ENCODE measurements around the gene KRT7.

Gene KRT7

DNA sequence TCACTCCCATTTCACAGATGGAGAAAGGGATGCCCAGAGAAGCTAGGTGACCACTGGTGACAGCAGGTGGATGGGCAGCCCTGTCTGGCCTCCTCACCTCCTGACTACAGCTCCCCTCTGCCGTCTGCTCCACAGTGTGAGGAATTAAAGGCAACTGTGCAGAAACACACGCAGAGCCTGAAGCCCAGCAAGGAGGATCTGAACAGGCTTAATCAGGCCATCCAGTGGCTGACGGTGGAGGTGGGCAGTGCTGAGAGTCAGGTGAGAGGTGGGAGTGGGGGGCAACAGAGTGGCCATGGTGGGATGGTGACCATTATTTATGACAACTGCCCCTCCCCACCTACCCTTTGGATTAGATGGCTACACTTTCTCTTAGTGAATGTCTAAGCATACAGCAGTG, 42.6 kb downstream of the KRT7 start:
- in situ Hi-C loops (cut with HindIII; ENCODE audit: low sequenced_read_pairs) = no loop called here
- no peak overlapping the region for H3K4me3 ChIP-seq (ENCODE audit: low read depth, low read length)
- TF ChIP-seq, protein P1, sequence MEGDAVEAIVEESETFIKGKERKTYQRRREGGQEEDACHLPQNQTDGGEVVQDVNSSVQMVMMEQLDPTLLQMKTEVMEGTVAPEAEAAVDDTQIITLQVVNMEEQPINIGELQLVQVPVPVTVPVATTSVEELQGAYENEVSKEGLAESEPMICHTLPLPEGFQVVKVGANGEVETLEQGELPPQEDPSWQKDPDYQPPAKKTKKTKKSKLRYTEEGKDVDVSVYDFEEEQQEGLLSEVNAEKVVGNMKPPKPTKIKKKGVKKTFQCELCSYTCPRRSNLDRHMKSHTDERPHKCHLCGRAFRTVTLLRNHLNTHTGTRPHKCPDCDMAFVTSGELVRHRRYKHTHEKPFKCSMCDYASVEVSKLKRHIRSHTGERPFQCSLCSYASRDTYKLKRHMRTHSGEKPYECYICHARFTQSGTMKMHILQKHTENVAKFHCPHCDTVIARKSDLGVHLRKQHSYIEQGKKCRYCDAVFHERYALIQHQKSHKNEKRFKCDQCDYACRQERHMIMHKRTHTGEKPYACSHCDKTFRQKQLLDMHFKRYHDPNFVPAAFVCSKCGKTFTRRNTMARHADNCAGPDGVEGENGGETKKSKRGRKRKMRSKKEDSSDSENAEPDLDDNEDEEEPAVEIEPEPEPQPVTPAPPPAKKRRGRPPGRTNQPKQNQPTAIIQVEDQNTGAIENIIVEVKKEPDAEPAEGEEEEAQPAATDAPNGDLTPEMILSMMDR (IDR thresholded peaks at IDR 0.05; ENCODE audit: low read depth, low read length) = no peak
- DNase-seq (ENCODE audit: low read depth, low spot score) = no peak

DNA sequence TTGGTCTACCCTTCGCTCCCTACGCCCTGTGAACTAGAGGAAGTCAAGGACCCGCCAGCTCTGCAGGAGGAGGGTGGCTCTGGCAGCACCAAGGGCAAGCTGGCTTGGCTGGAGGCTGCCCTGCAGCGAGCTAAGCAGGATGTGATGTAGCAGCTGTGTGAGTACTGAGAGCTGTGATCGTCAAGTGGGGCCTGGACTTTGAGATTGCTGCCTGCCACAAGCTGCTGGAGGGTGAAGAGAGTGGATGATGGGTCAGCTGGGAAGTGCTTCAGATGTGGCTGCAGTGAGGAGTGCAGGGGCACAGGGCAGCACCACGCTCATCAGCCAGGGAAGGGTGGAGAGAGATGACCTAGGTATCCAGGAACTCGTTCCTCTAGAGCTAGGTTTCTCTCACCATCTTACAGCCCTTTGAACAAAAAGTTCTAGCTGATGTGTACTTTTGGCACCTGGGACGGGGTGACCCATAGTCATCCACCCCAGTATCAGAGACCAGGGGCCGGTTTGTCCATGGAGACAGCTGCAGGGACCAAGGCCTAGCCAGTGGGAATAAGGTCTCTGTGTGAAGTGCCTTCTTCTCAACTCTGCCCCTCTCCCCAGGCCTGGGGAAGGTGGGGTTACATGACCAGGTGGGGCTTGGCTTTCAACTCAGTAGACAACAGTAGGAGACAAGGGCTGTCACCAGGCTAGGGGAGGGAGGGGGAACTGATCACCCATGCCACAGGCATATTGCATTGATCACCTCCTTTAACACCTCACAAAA, 44.6 kb downstream of the KRT7 start:
- TF ChIP-seq, protein P1 (IDR thresholded peaks at IDR 0.05; ENCODE audit: low read depth, low read length) = no peak
- H3K4me3 ChIP-seq (ENCODE audit: low read depth, low read length) = no peak overlapping the region
- in situ Hi-C loops (cut with HindIII; ENCODE audit: low sequenced_read_pairs) = no loop called here
- DNase-seq (ENCODE audit: low read depth, low spot score) = no peak

DNA sequence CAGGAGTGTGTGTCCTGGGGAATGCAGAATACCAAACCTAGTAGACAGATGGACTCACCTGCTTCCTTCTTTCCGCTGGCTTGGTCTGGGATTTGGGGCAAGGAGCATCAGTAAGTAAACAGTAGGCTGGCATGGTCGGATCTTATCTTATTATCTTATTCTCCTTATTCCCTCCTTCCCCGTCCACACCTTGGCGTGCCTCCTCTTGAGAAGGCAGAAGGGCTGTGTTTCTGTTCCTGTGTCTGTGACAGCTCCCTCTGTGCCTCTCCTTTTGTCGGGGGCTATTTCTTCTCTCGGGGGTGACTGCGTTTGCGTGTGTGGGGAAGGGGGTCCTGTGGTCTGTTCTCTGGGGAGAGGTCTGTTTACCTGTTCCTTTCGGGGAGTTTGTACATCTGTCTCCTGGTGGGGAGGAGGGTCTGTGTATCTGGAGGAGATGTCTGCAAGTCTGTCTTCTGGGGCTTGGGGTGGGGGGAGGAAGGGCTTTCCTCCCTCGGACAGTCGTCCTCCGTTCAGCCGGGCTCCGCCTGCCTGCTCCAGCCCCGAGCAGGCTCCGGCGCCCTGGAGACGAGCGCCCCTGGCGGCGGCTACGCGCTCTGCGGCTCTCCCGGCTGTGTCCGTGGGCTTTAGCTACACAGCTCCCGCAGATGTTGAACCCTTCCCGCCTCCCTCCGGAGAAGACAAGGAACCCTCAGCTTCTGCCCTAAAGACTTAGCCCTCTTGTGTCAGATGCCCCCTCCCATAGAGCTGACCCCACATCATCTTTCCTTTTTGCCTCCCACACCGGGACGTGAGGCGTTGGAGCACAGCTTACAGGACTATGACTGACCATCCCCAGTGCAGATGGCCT, 45.8 kb downstream of the KRT7 start:
- no peak overlapping the region for H3K4me3 ChIP-seq (ENCODE audit: low read depth, low read length)
- in situ Hi-C loops (cut with HindIII; ENCODE audit: low sequenced_read_pairs) = no loop called here
- TF ChIP-seq, protein P1 (IDR thresholded peaks at IDR 0.05; ENCODE audit: low read depth, low read length) = peak; percentile 99
- peak; percentile 71 for DNase-seq (ENCODE audit: low read depth, low spot score)

DNA sequence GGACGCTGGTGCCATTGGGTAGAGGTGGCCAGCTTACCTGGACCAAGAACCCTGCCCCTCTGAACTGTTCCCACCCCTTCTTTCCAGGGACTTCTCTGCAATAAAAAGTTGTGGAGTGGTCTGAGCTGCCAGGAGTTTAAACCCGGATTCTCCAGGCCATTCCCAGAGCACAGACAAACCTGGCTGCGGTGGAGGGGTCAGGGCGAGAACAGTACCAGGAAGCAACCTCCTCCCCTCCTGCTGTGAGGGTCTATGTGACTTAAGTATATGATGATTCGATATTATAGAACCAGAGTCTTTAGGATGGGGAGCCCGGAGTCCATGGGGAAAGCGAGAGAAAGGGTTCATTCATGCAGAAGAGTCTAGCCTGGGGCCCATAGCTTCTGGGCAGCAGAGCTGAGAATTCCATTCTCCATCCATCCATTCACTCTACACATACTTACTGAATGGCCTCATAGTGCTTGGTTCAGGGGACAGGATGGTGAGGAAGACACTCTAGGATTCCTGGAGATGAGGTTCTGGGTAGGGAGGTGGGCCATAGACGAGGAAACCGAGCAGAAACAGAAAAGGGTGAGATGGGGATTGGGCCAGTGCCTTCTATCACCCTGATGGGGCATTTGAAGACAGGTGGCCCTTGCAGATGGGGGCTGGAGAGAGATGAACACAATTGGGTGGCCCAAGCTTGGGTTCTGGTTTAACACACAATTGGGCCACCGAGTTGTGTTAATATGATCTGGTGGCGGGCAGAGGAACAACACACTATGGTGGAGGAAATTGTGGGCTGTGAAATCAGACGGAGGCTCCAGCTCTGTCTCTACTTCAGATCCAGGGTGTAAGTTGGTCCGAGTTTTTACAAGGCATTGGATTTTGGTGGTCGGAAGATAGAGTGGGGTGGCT, 46.6 kb downstream of the KRT7 start:
- no peak overlapping the region for H3K4me3 ChIP-seq (ENCODE audit: low read depth, low read length)

DNA sequence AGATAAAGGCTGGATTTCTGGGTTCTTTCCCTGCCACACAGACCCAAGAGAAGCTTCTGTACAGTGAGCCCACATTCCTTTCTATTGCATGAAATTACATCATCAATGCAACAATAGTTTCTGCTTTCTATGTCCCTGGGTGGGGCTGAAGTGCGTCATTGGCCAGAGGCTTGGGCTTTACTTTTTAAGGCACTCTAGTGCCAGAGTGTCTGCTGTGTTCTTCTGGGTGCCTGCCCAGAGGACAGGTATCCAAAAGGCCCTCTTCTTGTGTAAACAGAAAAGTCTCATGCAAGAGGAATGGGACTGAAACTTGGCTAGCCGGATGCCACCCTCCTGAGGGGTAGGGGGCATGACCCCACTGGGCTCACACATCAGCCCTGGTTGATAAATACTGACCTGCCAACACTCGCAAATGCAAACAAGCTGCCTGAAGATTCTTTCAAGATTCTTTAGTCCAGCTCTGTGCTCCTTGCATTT, 47.3 kb downstream of the KRT7 start:
- no peak overlapping the region for H3K4me3 ChIP-seq (ENCODE audit: low read depth, low read length)
- TF ChIP-seq, protein P1 (IDR thresholded peaks at IDR 0.05; ENCODE audit: low read depth, low read length) = no peak
- peak; percentile 91 for DNase-seq (ENCODE audit: low read depth, low spot score)
- in situ Hi-C loops (cut with HindIII; ENCODE audit: low sequenced_read_pairs) = no loop called here

More for the DNA sequence above, 46.6 kb downstream of the KRT7 start:
- TF ChIP-seq, protein P1 (IDR thresholded peaks at IDR 0.05; ENCODE audit: low read depth, low read length) = no peak
- DNase-seq (ENCODE audit: low read depth, low spot score) = peak; percentile 29
- in situ Hi-C loops (cut with HindIII; ENCODE audit: low sequenced_read_pairs) = no loop called here

All from astrocyte of the spinal cord (primary cell).